ENCODE results near the gene ABCB9. TPM values are rescaled to one million over a fixed set of nuclear protein-coding genes. Genes with fewer than 3 reads are reported as not detected.
A peak's percentile ranks its signal among the peaks of the same experiment; 100 is the strongest.
"Not testable (repeated sequence)": the region's sequence is repeated elsewhere in the genome, so short reads cannot be mapped to it uniquely, and the experiment has no call there.

The ABCB9 gene
- total RNA-seq, 1 donor from 2014 or later = 6.5 TPM

DNA sequence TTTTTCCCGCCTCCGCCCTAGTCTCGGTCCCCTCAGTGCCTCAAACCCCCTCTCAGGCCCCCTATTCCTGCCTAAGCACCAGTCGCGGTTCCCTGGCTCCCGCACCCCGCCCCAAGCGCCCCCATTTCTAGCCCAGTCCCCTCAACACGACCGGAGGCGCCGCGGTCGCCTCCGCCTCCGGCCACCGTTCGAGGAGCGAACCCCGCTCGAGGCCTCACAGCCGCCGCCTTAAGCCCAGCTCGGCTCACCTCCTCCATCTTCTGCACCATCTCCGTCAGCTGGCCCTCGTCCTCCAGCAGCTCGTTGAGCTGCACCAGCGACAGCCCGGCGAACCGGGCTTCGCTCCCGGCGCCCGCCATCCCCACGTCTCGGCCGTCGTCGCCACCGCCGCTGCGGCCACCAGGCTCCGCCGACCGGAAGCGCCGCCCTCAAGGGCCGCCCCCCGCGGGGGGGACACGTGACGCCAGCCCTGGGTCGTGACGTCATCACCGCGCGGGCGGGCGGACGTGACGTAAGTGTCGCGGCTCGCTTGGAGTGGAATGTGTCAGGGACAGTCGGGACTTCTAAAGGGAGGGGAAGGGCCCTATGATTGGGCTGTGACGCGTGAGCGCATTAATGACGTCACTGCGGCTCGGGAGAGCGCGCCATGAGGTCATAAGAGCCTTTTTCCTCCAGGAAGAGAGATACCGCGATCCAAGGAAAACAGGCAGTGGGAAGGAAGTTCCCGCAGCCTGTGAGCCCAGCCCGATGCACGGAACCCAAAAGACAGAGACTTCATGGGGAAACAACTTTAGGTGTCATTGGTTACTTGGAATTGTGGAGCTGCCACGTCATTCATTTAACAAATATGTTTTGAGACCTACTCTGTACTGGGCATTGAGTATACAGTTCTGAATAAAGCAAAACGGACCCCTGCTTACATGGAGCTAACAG is 70.3 kb downstream of the ABCB9 start, which contains the start of gene VPS37B:
TSS of gene VPS37B (minus strand) at position 421 of the 933 bp plus-strand sequence. CDS start at position 359, 62 bp downstream.
- DNase-seq (ENCODE audit: low spot score) = peak; percentile 77

GRCh38 chr12:122895320-122895703 is 71.0 kb downstream of the ABCB9 start:
- no peak for DNase-seq (ENCODE audit: low spot score)

GRCh38 chr12:122894193-122895121 is 71.8 kb downstream of the ABCB9 start:
- no peak for DNase-seq (ENCODE audit: low spot score)

GRCh38 chr12:122893208-122894153 is 72.8 kb downstream of the ABCB9 start:
- DNase-seq (ENCODE audit: low spot score) = no peak

GRCh38 chr12:122892724-122893123 is 73.5 kb downstream of the ABCB9 start:
- DNase-seq (ENCODE audit: low spot score) = not testable (repeated sequence)

- peak; percentile 67 for DNase-seq (ENCODE audit: low spot score)
Measured at GRCh38 chr12:122891661-122892525, 74.4 kb downstream of the ABCB9 start.

DNA sequence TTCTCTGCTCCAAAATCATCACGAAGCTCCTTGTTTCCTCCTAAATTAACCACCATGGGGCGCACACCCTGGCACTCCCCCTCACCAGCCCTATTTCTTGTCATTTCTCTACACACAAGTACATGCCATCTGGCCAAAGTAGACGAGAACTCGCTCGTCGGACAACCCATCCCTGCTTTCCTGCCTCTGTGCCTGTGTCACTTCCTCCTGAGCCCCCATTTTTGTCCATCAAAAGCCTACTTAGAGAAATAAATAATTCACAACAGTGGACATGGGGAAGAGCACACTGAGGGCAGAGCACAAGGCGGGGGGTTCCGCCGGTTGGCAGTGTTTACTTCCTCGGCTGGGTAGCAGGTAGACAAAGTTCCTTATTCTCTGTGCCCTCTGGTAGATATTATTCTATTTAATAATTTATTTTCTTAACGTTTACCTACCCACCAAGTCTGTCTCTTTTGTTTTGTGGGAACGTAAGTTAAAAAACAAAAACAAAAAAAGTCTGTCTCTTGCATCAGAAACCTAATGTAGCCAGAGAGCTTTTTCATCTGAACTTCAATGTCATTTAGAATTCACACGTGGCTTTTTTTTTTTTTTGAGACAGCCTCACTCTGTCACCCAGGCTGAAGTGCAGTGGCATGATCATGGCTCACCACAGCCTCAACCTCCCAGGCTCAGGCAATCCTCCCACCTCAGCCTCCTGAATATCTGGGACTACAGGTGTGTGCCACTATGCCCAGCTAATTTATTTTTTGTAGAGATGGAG is 76.3 kb downstream of the ABCB9 start:
- no peak for DNase-seq (ENCODE audit: low spot score)

DNA sequence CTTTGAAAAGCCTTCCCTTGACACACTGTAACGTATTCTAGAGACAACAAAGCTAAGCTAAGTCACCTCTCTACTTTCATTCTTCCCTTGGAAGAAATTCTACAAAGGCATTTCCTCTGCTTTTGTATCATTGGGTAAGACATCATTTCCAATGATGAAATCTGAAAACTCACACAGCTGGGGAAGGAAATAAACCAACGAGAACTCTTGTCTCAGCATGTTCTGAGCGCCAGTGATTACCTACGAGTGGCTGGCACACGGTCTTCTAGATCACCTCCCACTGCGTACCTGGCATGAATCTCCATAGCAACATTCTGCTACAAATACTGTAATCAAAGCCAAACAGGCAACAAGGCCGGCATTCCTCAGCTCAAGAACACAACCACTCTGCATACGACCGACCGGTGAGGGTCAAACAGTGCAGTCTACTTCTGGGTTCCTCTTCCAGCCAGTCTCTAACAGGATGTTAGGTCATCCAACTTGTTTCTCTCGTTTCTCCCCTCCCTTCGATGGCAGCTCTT is 78.0 kb downstream of the ABCB9 start:
- DNase-seq (ENCODE audit: low spot score) = peak; percentile 80

DNA sequence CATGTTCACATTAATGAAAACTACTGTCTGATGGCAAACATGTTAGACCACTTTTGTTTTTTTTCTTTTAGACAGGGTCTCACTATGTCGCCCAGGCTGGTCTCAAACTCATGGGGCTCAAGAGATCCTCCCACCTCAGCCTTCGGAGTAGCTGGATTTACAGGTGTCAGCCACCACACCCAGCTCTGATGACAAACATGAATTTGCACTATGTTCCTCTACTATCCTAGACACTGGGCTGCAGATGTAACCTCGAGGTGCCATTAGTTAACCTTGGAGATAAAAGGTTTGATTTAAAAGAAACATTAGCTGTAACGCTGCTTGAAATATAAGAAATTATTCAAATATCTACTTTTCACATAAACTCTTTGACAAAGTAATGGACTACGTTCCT is 78.4 kb downstream of the ABCB9 start:
- no peak for DNase-seq (ENCODE audit: low spot score)

- peak; percentile 97 for DNase-seq (ENCODE audit: low spot score)
Measured at GRCh38 chr12:122886851-122887818, 79.1 kb downstream of the ABCB9 start.

DNA sequence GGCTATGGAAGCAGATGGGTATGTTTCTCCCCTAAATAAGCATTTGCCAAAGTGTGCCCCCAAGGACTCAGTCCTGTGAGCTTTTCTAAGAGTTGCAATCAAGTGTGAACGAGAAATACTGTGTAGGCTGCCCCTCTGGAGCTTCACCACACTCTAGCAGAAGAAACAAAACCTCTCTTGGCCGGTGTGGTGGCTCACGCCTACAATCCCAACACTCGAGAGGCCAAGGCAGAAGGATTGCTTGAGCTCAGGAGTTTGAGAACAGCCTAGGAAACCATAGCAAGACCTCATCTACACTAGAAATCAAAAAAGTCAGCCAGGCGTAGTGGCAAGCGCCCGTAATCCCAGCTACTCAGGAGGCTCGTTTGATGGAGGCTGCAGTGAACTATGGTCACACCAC is 80.1 kb downstream of the ABCB9 start:
- DNase-seq (ENCODE audit: low spot score) = no peak

DNA sequence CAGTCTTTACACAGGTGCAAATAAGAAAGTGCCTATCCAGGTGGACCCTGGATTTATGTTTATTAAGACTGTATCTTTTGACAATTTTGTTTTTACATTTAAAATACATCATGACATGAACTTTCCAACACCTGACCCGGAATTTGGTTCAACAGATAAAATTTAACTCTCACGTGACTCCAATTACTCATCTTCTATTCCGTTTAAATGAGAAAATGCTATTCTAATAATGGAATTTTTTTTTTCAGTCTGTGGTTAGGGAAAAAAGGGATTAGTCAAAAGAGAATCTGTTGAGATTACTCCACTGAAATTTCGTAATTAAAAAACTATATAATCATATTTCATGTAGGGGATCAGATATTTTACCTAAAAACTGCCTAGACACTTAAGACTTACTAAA is 81.4 kb downstream of the ABCB9 start:
- no peak for DNase-seq (ENCODE audit: low spot score)

DNA sequence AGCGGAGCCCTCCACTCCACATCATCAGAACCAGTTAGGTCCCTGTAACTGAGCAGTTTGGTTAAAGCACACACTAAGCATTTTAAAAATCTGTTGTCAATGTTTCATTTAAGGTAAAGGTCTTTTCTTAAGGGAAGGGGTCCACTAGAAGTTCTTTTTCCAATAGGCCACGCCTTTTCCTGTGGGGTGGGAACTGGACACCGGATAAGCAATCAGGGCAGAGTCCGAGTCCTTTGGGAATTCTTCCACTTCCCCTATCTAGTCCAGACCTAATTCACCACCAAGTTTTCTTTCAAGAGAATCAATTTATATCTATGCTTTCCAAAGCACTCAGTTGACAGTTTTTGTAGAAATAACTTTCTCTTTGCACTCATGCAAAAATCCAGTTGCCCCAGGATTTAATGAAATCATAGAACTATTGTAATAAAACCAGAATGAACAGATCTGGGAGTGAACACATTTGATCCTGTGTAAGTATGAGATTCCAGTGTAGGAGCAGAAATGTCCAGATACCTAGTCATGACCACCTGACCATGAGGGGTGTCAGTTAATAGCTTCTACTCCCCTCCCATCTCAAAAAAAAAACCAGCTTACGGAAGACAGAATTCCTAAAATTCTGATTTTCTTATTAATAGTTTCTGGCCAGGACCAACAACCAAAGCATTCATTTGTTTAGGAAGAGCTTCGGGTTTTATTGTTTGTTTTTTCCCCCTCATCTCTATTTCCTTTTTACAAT is 82.0 kb downstream of the ABCB9 start:
- DNase-seq (ENCODE audit: low spot score) = no peak

DNA sequence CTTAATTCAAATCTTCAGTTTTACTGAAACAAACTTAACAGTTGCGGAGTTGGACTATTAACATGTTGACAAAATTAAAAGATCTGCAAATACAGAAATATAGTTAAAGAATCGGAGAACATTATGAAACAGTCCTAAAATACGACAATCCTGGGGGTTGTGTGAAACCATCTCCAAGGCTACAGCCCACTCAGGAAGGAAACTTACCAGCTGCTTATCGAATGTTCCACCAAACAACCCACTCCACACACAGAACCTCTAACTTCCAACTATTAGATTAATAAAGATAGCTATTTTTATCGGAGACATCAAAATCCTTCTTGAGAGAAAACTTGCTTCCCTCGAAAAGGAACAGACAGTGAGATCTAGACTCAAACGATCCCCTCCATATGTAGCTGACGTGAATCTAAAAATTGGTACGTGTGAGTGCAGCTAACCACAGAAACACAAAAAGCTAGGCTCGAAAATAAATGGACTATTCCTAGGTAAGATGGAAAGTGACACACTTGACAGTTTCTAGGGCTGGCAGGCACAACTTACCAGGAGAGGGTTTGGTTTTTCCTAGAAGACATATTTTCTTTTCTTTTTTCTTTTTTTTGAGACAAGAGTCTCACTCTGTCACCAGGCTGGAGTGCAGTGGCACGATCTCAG is 83.2 kb downstream of the ABCB9 start:
- no peak for DNase-seq (ENCODE audit: low spot score)

GRCh38 chr12:122880668-122881067 is 85.6 kb downstream of the ABCB9 start:
- DNase-seq (ENCODE audit: low spot score) = peak; percentile 66

DNA sequence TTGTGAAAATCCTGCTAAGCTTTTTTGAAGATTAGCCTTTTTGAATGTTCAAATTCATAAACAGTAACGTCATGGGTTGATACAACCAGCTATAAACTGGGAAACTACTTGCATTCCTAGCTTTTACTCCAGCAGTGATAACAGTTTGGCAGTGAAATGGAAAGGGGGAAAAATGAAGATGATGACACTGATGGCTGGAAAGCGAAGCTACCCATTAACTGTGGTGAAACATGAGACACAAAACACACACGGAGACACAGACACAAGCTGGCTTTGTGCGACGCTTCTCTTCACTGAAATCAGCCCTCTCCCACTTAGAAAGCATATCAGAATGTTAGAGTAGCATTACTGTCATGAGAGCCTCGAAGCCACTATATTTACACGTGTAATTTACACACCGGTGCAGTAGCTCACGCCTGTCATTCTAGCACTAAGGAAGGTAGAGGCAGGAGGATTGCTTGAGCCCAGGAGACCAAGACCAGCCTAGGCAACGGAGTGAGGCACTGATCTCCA is 86.1 kb downstream of the ABCB9 start:
- DNase-seq (ENCODE audit: low spot score) = peak; percentile 89
